NB4 (cell line): ENCODE measurements around the gene ATN1.

ENCODE experiments used
- DNase-seq: peaks from one replicate; pipeline ENCODE4 v3.0.0; 2010; ENCODE audit warnings: low read depth
- H3K4me3 ChIP-seq: one replicate; pipeline ENCODE4 v1.5.1; 2011; ENCODE audit warnings: mild to moderate bottlenecking, low read depth, low read length, moderate library complexity
- CTCF ChIP-seq: IDR thresholded peaks from one replicate; pipeline ENCODE4 v1.5.1; 2012; ENCODE audit warnings: low read depth, low read length
- MAX ChIP-seq: IDR thresholded peaks from 2 replicates; pipeline ENCODE4 v1.6.1; 2011; ENCODE audit warnings: low read depth, low read length
- MYC ChIP-seq: IDR thresholded peaks from 2 replicates; pipeline ENCODE4 v1.6.1; 2011; ENCODE audit warnings: low read depth, low read length
- POLR2A ChIP-seq: IDR thresholded peaks from 2 replicates; pipeline ENCODE4 v1.6.1; 2011; ENCODE audit warnings: mild to moderate bottlenecking; ENCODE audit not compliant: insufficient read length; ENCODE audit errors: extremely low read depth

ATN1 gene

GRCh38 chr12:6979453-6979852 is 51.7 kb downstream of the ATN1 start:
- TF ChIP-seq MYC (no peak), CTCF (no peak)
- H3K4me3 ChIP-seq = no peak overlapping the region
- no peak for DNase-seq

- no peak for TF ChIP-seq CTCF
- no peak for TF ChIP-seq POLR2A
- no peak for TF ChIP-seq MYC
- no peak for TF ChIP-seq MAX
- H3K4me3 ChIP-seq = no peak overlapping the region
- DNase-seq = no peak
These were observed 52.3 kb downstream of the ATN1 start for GRCh38 chr12:6980075-6980474.

- H3K4me3 ChIP-seq = no peak overlapping the region
- DNase-seq = no peak
These were observed 53.0 kb downstream of the ATN1 start for GRCh38 chr12:6980740-6981139.

GRCh38 chr12:6981152-6982052 is 53.6 kb downstream of the ATN1 start:
- TF ChIP-seq CTCF (no peak), POLR2A (no peak), MAX (no peak), MYC (no peak)

More at GRCh38 chr12:6980740-6981139, 53.0 kb downstream of the ATN1 start:
- no peak for TF ChIP-seq POLR2A
- TF ChIP-seq MYC = no peak
- TF ChIP-seq CTCF = no peak
- TF ChIP-seq MAX = no peak

GRCh38 chr12:6982532-6982931 is 54.8 kb downstream of the ATN1 start:
- H3K4me3 ChIP-seq = no peak overlapping the region
- DNase-seq = no peak
- no peak for TF ChIP-seq MYC
- TF ChIP-seq MAX = no peak
- no peak for TF ChIP-seq CTCF
- TF ChIP-seq POLR2A = no peak

More at GRCh38 chr12:6981152-6982052, 53.6 kb downstream of the ATN1 start:
- H3K4me3 ChIP-seq = no peak overlapping the region
- no peak for DNase-seq

- no peak overlapping the region for H3K4me3 ChIP-seq
- TF ChIP-seq CTCF (no peak), MYC (no peak), MAX (no peak), POLR2A (no peak)
- no peak for DNase-seq
These were observed 60.3 kb downstream of the ATN1 start for GRCh38 chr12:6987956-6988553.
